Esophagus (tissue), 2 donors: ENCODE results near the gene SCGB1D1. TPM values are rescaled to one million over a fixed set of nuclear protein-coding genes. Genes with fewer than 3 reads are reported as not detected.
"Not testable (repeated sequence)": the region's sequence is repeated elsewhere in the genome, so short reads cannot be mapped to it uniquely, and the experiment has no call there.

Experiments
- H3K27ac ChIP-seq, 2 donors: one replicate each; pipeline ENCODE4 v1.5.1; 2013; ENCODE audit warnings: low read depth in 2 of 2, mild to moderate bottlenecking in 2 of 2, inconsistent platforms in 1 of 2, low read length in 1 of 2, moderate library complexity in 1 of 2
- H3K27me3 ChIP-seq, 2 donors: one replicate each; pipeline ENCODE4 v1.6.1; 2013; ENCODE audit warnings: low read length in 2 of 2, control low read depth in 1 of 2, mild to moderate bottlenecking in 1 of 2; ENCODE audit not compliant: insufficient read depth in 2 of 2, control insufficient read depth in 1 of 2
- H3K36me3 ChIP-seq, 2 donors: one replicate each; pipeline ENCODE4 v1.6.1; 2013; ENCODE audit warnings: low read length in 1 of 2; ENCODE audit not compliant: control insufficient read depth in 2 of 2, insufficient read depth in 2 of 2
- H3K4me1 ChIP-seq, 2 donors: one replicate each; pipeline ENCODE4 v1.6.1; 2013; ENCODE audit warnings: low read length in 1 of 2; ENCODE audit not compliant: control insufficient read depth in 2 of 2, insufficient read depth in 2 of 2
- H3K4me3 ChIP-seq, 2 donors: one replicate each; pipeline ENCODE4 v1.5.1; 2013; ENCODE audit warnings: low read length in 2 of 2, mild to moderate bottlenecking in 2 of 2, low read depth in 1 of 2, moderate library complexity in 1 of 2
- H3K9me3 ChIP-seq, 2 donors: one replicate each; pipeline ENCODE4 v1.6.1; 2013; ENCODE audit warnings: mild to moderate bottlenecking in 2 of 2, low read depth in 1 of 2, low read length in 1 of 2, moderate library complexity in 1 of 2; ENCODE audit not compliant: control insufficient read depth in 2 of 2, insufficient read depth in 1 of 2
- WGBS, 2 donors: extraction: QIAGEN DNeasy Blood & Tissue Kit; methylation state at CpG; one replicate each; pipeline ENCODE4 v1.1.7; 2013; 5-methylcytosine and 5-hydroxymethylcytosine counted together
- polyA plus RNA-seq, 2 donors: library from polyadenylated mRNA; stranded (reverse); fragments of 200-250 nt; gene quantifications; one replicate each; pipeline ENCODE4 v1.2.3, GENCODE V29; 2013
- donor health status: healthy with polysubstance abuse.
- donor health status: Bipolar disorder and iron deficiency.

SCGB1D1 gene
- polyA plus RNA-seq, 2 donors: not detected

DNA sequence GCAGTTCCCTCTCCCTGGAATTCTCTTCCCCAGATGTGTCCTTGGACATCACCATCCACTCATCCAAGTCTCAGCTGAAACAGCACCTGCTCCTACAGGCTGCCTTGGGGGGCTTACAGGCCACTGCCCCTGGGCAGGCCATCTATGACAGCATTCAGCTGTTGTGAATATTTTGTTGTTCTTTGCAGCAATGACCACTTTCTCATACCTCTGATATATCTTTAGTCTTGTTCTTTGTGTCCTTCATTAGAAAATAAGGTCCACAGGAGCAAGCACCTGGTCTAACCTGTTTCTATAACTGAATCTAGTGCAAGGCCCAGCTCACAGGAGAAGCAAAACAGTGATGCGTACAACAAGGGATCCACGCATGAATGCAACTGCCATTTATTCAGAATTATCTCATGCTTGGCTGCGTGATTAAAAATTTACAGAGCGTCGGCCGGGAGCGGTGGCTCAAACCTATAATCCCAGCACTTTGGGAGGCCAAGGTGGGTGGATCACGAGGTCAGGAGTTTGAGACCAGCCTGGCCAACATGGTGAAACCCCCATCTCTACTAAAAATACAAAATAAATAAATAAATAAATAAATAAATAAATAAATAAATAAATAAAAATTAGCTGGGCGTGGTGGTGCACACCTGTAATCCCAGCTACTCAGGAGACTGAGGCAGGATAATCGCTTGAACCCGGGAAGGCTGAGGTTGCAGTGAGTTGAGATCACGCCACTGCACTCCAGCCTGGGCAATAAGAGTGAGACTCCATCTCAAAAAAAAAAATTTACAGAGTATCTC lies 16.5 kb downstream of the SCGB1D1 start:
- H3K27me3 ChIP-seq, H3K36me3 ChIP-seq, H3K4me1 ChIP-seq, H3K27ac ChIP-seq, H3K9me3 ChIP-seq, H3K4me3 ChIP-seq: not testable (repeated sequence)
- WGBS, 2 donors: 80 to 81% methylated on average over 12 of the region's 12 CpGs

- H3K27ac ChIP-seq: no peak overlapping the region
- no peaks in the 10 kb centered on the region for H3K9me3 ChIP-seq
- peaks cover 0 to 6% of the 10 kb centered on the region in 2 donors for H3K27me3 ChIP-seq
- no peak overlapping the region for H3K4me3 ChIP-seq
- 64 to 72% methylated on average over 4 of the region's 4 CpGs for WGBS, 2 donors
- H3K36me3 ChIP-seq: no peaks in the 10 kb centered on the region
- peaks cover 0 to 4% of the 10 kb centered on the region in 2 donors for H3K4me1 ChIP-seq
Observed at GRCh38 chr11:62208785-62209144, 18.7 kb downstream of the SCGB1D1 start.

DNA sequence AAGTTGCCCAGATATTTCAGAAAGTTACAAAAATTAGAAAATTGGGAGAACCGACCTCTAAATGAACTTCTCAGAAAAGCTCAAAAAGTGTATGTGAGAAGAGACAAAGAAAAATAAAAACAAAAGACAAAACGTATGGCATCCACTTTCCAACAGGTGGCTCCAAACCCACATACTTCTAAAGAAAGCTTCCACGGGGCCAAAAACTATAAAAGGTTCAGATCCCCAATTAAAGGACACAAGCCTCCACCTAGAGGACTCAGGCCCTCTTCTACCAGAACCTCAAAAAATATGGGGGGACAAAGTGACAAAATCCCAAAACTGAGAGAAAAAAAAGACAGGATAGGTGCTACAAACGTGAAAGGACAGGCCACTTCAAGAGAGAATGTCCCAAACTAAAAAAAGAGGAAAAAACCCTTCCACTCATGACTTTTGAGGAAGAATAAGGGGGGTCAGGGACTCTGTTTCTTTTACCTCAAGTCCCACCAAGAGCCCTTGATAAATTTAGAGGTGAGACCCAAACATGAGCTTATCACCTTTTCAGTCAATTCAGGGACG lies 27.3 kb downstream of the SCGB1D1 start:
- Histone ChIP-seq H3K36me3 (no peaks in the 10 kb centered on the region), H3K27ac (no peak overlapping the region), H3K9me3 (peaks cover 0 to 3% of the 10 kb centered on the region in 2 donors), H3K4me3 (no peak overlapping the region), H3K27me3 (no peaks in the 10 kb centered on the region), H3K4me1 (no peaks in the 10 kb centered on the region)
- 45 to 50% methylated on average over 5 of the region's 5 CpGs for WGBS, 2 donors

DNA sequence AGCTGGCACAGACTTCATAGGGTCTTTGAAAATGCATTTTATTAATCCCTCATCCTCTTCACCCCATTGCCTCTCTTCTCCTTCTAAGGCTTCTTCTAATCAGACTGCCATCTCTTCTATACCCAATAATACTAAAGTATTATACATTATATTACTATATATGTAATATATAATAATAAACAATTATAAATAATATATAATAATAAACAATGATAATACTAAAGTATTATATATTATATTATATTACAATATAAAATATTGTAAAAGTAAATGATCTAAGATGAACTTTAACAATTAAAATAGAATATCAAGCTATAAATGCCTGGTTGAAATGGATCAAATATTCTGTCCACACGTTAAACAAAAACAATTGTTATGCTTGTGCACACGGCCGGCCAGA lies 31.5 kb downstream of the SCGB1D1 start:
- H3K27me3 ChIP-seq: no peaks in the 10 kb centered on the region

GRCh38 chr11:62223095-62223494 lies 33.1 kb downstream of the SCGB1D1 start:
- Histone ChIP-seq H3K4me3 (no peak overlapping the region), H3K27me3 (no peaks in the 10 kb centered on the region), H3K27ac (no peak overlapping the region), H3K36me3 (no peaks in the 10 kb centered on the region), H3K9me3 (peaks cover 0 to 3% of the 10 kb centered on the region in 2 donors), H3K4me1 (no peaks in the 10 kb centered on the region)

More for the DNA sequence above, 31.5 kb downstream of the SCGB1D1 start:
- Histone ChIP-seq H3K36me3 (no peaks in the 10 kb centered on the region), H3K4me1 (no peaks in the 10 kb centered on the region), H3K4me3 (no peak overlapping the region), H3K27ac (no peak overlapping the region), H3K9me3 (peaks cover 0 to 3% of the 10 kb centered on the region in 2 donors)
- WGBS, 2 donors: 90 to 93% methylated on average over 3 of the region's 3 CpGs

GRCh38 chr11:62233730-62234129 lies 43.7 kb downstream of the SCGB1D1 start:
- H3K4me3 ChIP-seq: no peak overlapping the region
- no peak overlapping the region for H3K27ac ChIP-seq
- H3K4me1 ChIP-seq: no peaks in the 10 kb centered on the region

GRCh38 chr11:62236187-62236586 lies 46.2 kb downstream of the SCGB1D1 start:
- 34 to 52% methylated on average over 2 of the region's 2 CpGs for WGBS, 2 donors
- Histone ChIP-seq H3K27me3 (no peaks in the 10 kb centered on the region), H3K9me3 (no peaks in the 10 kb centered on the region), H3K4me3 (no peak overlapping the region), H3K27ac (no peak overlapping the region), H3K36me3 (no peaks in the 10 kb centered on the region), H3K4me1 (no peaks in the 10 kb centered on the region)

More at GRCh38 chr11:62233730-62234129, 43.7 kb downstream of the SCGB1D1 start:
- no peaks in the 10 kb centered on the region for H3K9me3 ChIP-seq
- no peaks in the 10 kb centered on the region for H3K36me3 ChIP-seq
- no peaks in the 10 kb centered on the region for H3K27me3 ChIP-seq

DNA sequence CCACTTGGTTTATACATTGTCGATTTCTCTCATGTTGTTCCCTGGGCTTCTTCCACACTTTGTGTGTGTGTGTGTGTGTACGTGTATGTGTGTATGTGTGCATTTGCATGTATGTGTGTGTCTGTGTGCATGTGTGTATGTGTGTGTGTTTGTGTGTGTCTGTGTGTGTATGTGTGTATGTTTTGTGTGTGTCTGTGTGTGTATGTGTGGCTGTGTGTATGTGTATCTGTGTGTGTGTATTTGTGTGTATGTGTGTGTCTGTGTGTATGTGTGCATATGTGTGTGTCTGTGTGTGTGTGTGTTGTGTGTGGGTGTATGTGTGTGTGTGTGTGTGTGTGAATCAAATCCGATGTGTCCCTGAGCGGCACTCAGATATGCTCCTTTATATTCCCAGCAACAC lies 47.5 kb downstream of the SCGB1D1 start:
- H3K4me1 ChIP-seq: peaks cover 0 to 4% of the 10 kb centered on the region in 2 donors
- H3K4me3 ChIP-seq: no peak overlapping the region
- no peaks in the 10 kb centered on the region for H3K36me3 ChIP-seq
- no peaks in the 10 kb centered on the region for H3K9me3 ChIP-seq
- H3K27me3 ChIP-seq: no peaks in the 10 kb centered on the region
- 70% methylated on average over 4 of the region's 4 CpGs for WGBS, 2 donors
- H3K27ac ChIP-seq: no peak overlapping the region

DNA sequence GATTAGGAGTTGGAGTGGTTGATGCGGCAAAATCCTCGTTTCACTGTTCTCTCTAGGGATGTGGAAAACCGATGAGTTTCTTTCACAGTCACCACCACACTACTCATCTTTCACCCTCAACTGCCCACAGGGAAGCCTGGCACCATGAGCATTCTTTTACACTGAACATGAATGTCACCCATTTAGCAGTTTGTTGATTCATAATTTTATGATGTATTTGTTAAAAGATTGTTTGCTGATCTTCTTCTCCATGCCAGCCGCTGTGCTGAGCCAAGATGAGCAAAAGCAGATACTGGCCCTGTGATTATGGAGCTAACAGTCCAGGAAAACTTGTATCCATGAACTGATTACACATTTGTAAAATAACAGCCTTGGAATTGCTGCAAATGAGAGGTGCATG lies 48.1 kb downstream of the SCGB1D1 start:
- peaks cover 0 to 4% of the 10 kb centered on the region in 2 donors for H3K4me1 ChIP-seq
- H3K27ac ChIP-seq: no peak overlapping the region
- no peaks in the 10 kb centered on the region for H3K36me3 ChIP-seq
- H3K9me3 ChIP-seq: no peaks in the 10 kb centered on the region
- 85 to 89% methylated on average over 4 of the region's 4 CpGs for WGBS, 2 donors
- no peaks in the 10 kb centered on the region for H3K27me3 ChIP-seq
- H3K4me3 ChIP-seq: no peak overlapping the region

DNA sequence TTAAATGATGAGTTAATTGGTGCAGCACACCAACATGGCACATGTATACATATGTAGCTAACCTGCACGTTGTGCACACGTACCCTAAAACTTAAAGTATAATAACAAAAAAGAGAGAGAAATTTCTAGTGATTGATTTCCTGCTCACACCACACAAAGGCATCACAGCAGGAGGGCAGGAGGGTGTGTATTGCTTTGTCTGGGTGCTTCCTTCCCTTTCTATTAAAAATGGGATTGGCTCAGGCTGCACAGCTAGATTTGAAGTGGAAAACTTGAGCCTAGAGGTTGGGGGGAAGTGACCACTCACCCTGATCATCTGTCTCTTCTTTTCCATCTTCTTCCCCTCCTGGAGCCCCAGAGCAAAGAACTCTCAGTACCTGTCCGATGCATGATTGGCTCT lies 51.1 kb downstream of the SCGB1D1 start:
- H3K27me3 ChIP-seq: no peaks in the 10 kb centered on the region
- H3K9me3 ChIP-seq: no peaks in the 10 kb centered on the region
- peaks cover 0 to 6% of the 10 kb centered on the region in 2 donors for H3K4me1 ChIP-seq
- H3K36me3 ChIP-seq: no peaks in the 10 kb centered on the region
- no peak overlapping the region for H3K4me3 ChIP-seq
- WGBS, 2 donors: 84 to 96% methylated on average over 3 of the region's 3 CpGs
- no peak overlapping the region for H3K27ac ChIP-seq
